Uterus (tissue), 4 donors: ENCODE measurements around the gene ZNF526. TPM values are rescaled to one million over a fixed set of nuclear protein-coding genes. Genes with fewer than 3 reads are reported as not detected.
A peak's percentile ranks its signal among the peaks of the same experiment; 100 is the strongest.

Experiments
- DNase-seq, 2 donors: peaks; one replicate each; pipeline ENCODE4 v3.0.0-alpha.2; 2019 to 2020
- H3K27ac ChIP-seq, 2 donors: fragments of 200-600 bp; sonication (generic); 1 replicate in 1 of 2; 2 replicates in 1 of 2; pipeline ENCODE4 v1.5.1; 2016 to 2018
- H3K27me3 ChIP-seq, 2 donors: fragments of 200-600 bp; sonication (generic); one replicate each; pipeline ENCODE4 v1.5.1; 2018 to 2019; ENCODE audit warnings: control low read depth in 1 of 2
- H3K36me3 ChIP-seq, 2 donors: fragments of 200-600 bp; sonication (generic); one replicate each; pipeline ENCODE4 v1.5.1; 2019; ENCODE audit warnings: control low read depth in 1 of 2
- H3K4me1 ChIP-seq, 2 donors: fragments of 200-600 bp; sonication (generic); one replicate each; pipeline ENCODE4 v1.5.1; 2018 to 2019; ENCODE audit warnings: control low read depth in 1 of 2
- H3K4me3 ChIP-seq, 2 donors: fragments of 200-600 bp; sonication (generic); 1 replicate in 1 of 2; 2 replicates in 1 of 2; pipeline ENCODE4 v1.5.1; 2018 to 2019; ENCODE audit warnings: mild to moderate bottlenecking in 1 of 2
- H3K9me3 ChIP-seq, 2 donors: fragments of 200-600 bp; sonication (generic); one replicate each; pipeline ENCODE4 v1.5.1; 2019; ENCODE audit warnings: control low read depth in 1 of 2
- POLR2A ChIP-seq, 2 donors: fragments of 450-650 bp; IDR thresholded peaks; one replicate each; pipeline ENCODE4 v1.6.1; 2016; ENCODE audit warnings: antibody characterized with exemption in 2 of 2, mild to moderate bottlenecking in 1 of 2, moderate library complexity in 1 of 2
- intact Hi-C: fragments of 100-400 bp; cut with DNase I; formaldehyde crosslinking; loops from one replicate; pipeline ENCODE4 v1.15.1; 2023; ENCODE audit warnings: low total_unique reads
- total RNA-seq, 4 donors: library from RNA; depleted of rRNA in 3 of 4; stranded (reverse); fragments of >200 nt in 3 of 4; gene quantifications; one replicate each; pipeline versions ENCODE4 v1.1.0 to v1.2.4, GENCODE V29; 2014 to 2023
- TF ChIP-seq, protein P1 (sequence below), 4 experiments: fragments of 200-600 bp in 2 of 4; fragments of 450-650 bp in 2 of 4; sonication (generic) in 2 of 4; IDR thresholded peaks; one replicate each; pipeline ENCODE4 v1.5.1; 2016 to 2019; ENCODE audit warnings: antibody characterized with exemption in 4 of 4, mild to moderate bottlenecking in 2 of 4, moderate library complexity in 1 of 4
- donor health status: DM: yes; HTN: yes; CAD: no.

The ZNF526 gene
- total RNA-seq, 4 donors from 2014 or later = 1.0 to 20.6 (median 8.4) TPM

DNA sequence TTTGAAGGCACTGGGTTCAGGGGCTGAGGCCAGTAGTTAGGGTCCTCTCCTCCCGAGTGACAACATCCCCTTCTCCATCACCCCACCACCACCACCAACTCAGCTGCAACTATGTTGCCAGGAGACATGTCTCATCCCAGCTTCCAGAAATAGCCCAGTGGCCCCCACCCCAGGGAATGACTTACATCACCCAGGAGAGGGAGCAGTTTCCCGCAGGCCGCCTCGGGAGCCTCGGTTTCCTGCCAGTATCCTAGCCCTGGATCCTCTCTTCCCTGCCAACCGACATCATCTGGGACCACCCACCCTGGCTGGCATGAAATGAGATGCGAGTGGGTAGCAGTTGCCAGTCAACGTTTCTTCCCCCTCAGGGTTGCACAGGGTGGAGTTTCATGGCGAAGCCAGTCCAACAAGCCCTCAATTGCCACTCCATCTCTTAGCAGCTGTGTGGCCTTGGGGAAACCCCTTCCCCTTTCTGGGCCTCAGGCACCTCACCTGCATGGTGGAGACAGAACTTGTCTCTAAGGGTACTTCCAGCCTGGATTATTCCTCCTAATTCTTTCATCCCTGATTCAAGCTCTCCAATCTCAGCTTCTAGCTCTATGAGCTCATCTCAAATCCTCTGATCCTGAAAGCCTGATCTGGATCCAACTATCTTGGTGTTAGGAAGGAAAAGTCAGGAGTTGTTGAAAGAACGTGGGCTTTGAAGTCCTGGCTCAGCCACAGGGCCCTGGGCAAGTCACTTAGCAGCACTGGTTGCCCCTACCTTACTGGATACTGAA lies 26.2 kb downstream of the ZNF526 start:
- TF ChIP-seq POLR2A (IDR thresholded peaks at IDR 0.05) = no peak
- TF ChIP-seq, protein P1, sequence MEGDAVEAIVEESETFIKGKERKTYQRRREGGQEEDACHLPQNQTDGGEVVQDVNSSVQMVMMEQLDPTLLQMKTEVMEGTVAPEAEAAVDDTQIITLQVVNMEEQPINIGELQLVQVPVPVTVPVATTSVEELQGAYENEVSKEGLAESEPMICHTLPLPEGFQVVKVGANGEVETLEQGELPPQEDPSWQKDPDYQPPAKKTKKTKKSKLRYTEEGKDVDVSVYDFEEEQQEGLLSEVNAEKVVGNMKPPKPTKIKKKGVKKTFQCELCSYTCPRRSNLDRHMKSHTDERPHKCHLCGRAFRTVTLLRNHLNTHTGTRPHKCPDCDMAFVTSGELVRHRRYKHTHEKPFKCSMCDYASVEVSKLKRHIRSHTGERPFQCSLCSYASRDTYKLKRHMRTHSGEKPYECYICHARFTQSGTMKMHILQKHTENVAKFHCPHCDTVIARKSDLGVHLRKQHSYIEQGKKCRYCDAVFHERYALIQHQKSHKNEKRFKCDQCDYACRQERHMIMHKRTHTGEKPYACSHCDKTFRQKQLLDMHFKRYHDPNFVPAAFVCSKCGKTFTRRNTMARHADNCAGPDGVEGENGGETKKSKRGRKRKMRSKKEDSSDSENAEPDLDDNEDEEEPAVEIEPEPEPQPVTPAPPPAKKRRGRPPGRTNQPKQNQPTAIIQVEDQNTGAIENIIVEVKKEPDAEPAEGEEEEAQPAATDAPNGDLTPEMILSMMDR (IDR thresholded peaks at IDR 0.05) = peak; percentile 72 to 85 (median 80)
- no peaks in the 10 kb centered on the region for H3K27me3 ChIP-seq
- intact Hi-C loops = loop anchor here (5.0 kb wide), 1 partner anchor 46 kb away; no protein-coding TSS in a partner anchor

DNA sequence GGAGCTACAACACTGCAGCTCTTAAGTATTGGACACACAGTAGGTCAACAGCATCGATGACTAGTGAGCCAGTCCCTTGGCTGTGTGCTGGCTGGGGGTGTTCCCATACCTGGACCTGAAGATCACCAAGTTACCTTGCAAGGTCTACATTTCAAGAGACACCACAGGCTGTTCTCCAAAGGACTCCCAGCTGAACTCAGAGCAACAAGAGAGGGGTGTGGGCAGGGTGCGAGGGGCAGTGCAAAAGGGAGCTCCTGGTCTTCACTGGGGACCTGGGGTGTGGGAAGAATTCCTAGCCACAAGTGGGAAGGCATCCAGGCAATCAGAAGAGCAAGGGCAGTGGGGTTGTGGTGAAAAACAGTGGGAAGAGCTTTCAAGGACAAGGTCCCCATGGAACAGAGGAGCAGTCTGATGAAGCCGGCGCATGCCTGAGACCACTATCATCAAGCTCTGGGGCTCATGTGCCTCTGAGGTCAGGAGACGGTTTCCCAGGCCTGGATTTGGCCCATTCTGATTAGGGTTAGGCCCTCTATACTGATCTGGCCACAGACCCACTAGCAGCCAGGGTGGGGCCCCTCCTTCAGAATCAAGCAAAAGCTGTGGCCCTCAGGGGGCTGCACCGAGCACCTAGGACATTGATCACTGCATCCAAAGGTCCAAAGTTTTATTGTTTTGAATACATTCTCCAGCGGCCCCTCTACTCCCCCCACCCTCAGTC lies 27.0 kb downstream of the ZNF526 start:
- peak in 1 of 2 donors; percentile 31 for DNase-seq
- no peaks in the 10 kb centered on the region for H3K36me3 ChIP-seq
- peak overlapping the region; percentile 74 to 95 for H3K27ac ChIP-seq
- intact Hi-C loops = loop anchor here (5.0 kb wide), 1 partner anchor 45 kb away; no protein-coding TSS in a partner anchor
- TF ChIP-seq, protein P1 (IDR thresholded peaks at IDR 0.05) = no peak
- no peak for TF ChIP-seq POLR2A (IDR thresholded peaks at IDR 0.05)
- peaks cover 9 to 20% of the 10 kb centered on the region in 2 donors for H3K4me1 ChIP-seq
- H3K27me3 ChIP-seq = no peaks in the 10 kb centered on the region
- no peaks in the 10 kb centered on the region for H3K9me3 ChIP-seq
- H3K4me3 ChIP-seq = no peak overlapping the region

More for the DNA sequence above, 26.2 kb downstream of the ZNF526 start:
- Histone ChIP-seq H3K27ac (peak overlapping the region; percentile 74 to 95), H3K4me3 (no peak overlapping the region), H3K36me3 (no peaks in the 10 kb centered on the region), H3K4me1 (peaks cover 4 to 20% of the 10 kb centered on the region in 2 donors), H3K9me3 (no peaks in the 10 kb centered on the region)
- peak; percentile 82 to 85 for DNase-seq

DNA sequence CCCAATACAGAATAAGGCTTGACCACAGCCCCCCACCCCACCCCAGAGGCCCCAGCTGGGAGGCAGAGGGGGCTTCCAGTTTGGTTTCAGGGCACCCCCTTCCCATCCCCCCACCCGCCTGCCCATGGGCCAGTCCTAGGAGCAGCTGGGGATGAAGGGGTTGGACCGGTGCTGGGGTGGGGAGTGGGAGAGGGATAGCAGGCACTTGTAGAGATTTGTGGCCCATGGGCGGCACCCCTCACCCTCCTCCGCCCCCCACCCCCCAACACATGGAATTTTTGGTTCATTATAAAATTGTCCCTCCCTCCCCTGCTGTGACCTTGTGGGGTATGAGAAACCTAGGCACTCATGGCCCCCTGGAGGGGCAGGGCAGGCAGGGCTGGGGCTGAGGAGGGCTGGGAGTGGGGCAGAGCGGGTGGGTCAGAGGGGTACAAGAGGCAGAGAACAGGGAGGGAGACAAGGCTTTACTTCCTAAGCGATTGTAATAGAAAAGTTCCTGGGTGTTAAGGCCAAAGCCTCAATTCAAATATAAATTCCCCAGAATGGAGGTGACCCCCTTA lies 27.6 kb downstream of the ZNF526 start:
- peak in 1 of 2 donors; percentile 31 for DNase-seq
- H3K9me3 ChIP-seq = no peaks in the 10 kb centered on the region
- intact Hi-C loops = loop anchor here (5.0 kb wide), 1 partner anchor 45 kb away; no protein-coding TSS in a partner anchor
- peak overlapping the region; percentile 74 to 95 for H3K27ac ChIP-seq
- no peaks in the 10 kb centered on the region for H3K36me3 ChIP-seq
- no peaks in the 10 kb centered on the region for H3K27me3 ChIP-seq
- no peak overlapping the region for H3K4me3 ChIP-seq
- H3K4me1 ChIP-seq = peaks cover 10 to 25% of the 10 kb centered on the region in 2 donors
- no peak for TF ChIP-seq POLR2A (IDR thresholded peaks at IDR 0.05)
- TF ChIP-seq, protein P1 (IDR thresholded peaks at IDR 0.05) = no peak

DNA sequence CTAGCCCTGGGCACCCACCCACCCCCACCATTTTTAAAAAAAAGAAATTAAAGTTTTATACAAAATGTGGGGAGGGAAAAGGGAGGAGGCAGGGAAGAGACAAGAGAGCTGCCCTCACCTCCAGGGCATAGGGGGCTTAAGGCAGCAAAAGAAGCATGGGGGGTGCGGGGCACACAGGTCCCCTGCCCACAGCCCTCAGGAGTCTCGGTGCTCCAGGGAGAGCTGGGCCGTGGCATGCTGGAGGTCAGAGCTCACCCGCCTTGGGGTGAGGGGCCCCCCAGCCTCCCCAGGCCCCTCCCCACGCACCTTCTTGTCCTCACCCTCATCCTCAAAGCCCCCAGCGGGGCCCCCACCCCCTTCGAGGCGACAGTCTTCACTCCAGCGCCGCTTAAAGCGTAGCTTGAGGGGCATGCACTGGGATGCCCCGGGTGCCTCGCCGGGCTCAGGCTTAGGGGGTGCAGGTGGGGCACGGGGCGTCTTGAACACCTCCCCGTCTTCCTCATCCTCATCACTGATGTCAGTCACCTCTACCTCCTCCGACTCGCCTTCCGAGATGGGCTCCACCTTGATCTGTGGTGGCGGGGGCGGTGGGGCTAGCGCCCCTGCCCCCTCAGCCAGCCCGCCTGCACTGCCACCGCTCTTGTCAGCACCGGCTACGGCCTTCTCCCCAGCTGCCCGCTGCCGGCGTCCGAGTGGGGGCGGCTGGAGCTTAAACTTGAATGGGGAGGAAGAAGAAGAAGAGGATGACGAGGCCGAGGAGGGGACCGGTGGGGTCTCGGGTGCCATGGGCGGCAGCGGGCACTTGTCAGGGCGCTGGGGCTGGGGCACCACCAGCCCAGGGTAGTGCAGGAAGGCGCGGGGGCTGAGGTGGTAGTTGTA lies 28.4 kb downstream of the ZNF526 start:
- intact Hi-C loops = loop anchor here (5.0 kb wide), 1 partner anchor 44 kb away; no protein-coding TSS in a partner anchor
- Histone ChIP-seq H3K4me1 (peaks cover 10 to 25% of the 10 kb centered on the region in 2 donors), H3K27me3 (no peaks in the 10 kb centered on the region), H3K4me3 (no peak overlapping the region), H3K36me3 (no peaks in the 10 kb centered on the region), H3K27ac (peak overlapping the region; percentile 95 to 99), H3K9me3 (no peaks in the 10 kb centered on the region)
- no peak for DNase-seq
- no peak for TF ChIP-seq POLR2A (IDR thresholded peaks at IDR 0.05)
- TF ChIP-seq, protein P1 (IDR thresholded peaks at IDR 0.05) = no peak
